Suprapubic skin (tissue), 3 donors: ENCODE results near the gene CLSTN2.

ENCODE experiments used
- EP300 ChIP-seq: sonication (generic); formaldehyde crosslinking; IDR thresholded peaks from one replicate; pipeline ENCODE4 v1.6.1; 2017; ENCODE audit warnings: antibody characterized with exemption
- POLR2A ChIP-seq, 2 donors: fragments of 450-650 bp; IDR thresholded peaks; one replicate each; pipeline ENCODE4 v1.6.1; 2017; ENCODE audit warnings: antibody characterized with exemption in 2 of 2, mild to moderate bottlenecking in 2 of 2, moderate library complexity in 2 of 2
- TF ChIP-seq, protein P1 (sequence below), 2 donors: fragments of 200-600 bp in 1 of 2; fragments of 450-650 bp in 1 of 2; sonication (generic) in 1 of 2; IDR thresholded peaks; one replicate each; pipeline ENCODE4 v1.5.1; 2016 to 2019; ENCODE audit warnings: antibody characterized with exemption in 2 of 2, mild to moderate bottlenecking in 1 of 2, moderate library complexity in 1 of 2

DNA sequence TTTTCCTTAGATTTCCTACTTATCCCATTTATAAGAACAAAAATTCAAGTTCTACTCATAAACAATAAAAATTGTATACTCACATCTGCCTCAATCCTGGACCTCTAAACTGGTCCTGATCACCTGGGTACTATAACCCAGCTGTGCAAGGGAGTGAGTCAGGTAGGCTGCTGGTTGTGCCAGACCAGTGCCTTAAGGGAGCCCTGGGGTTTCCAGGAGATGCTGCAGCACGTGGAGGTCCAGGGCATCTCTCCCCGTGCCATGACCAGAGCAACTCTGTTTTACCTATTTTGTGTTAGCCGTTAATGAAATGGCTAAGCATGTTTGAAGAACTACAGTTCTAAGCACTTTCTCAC is 602.7 kb downstream of the CLSTN2 start:
- TF ChIP-seq, protein P1, sequence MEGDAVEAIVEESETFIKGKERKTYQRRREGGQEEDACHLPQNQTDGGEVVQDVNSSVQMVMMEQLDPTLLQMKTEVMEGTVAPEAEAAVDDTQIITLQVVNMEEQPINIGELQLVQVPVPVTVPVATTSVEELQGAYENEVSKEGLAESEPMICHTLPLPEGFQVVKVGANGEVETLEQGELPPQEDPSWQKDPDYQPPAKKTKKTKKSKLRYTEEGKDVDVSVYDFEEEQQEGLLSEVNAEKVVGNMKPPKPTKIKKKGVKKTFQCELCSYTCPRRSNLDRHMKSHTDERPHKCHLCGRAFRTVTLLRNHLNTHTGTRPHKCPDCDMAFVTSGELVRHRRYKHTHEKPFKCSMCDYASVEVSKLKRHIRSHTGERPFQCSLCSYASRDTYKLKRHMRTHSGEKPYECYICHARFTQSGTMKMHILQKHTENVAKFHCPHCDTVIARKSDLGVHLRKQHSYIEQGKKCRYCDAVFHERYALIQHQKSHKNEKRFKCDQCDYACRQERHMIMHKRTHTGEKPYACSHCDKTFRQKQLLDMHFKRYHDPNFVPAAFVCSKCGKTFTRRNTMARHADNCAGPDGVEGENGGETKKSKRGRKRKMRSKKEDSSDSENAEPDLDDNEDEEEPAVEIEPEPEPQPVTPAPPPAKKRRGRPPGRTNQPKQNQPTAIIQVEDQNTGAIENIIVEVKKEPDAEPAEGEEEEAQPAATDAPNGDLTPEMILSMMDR (IDR thresholded peaks at IDR 0.05): no peak
- TF ChIP-seq POLR2A (IDR thresholded peaks at IDR 0.05): no peak
- TF ChIP-seq EP300: no peak
